ENCODE data around the gene NELL1. TPM values are rescaled to one million over a fixed set of nuclear protein-coding genes. Genes with fewer than 3 reads are reported as not detected.

NELL1 gene
- total and polyA plus RNA-seq, 10 donors: 0.20 TPM; not detected in 9

GRCh38 chr11:21072558-21072957 lies 403.2 kb downstream of the NELL1 start:
- Histone ChIP-seq H3K27me3 (replicated peaks in 1 of 7) (no peaks in the 10 kb centered on the region), H3K36me3 (no peaks in the 10 kb centered on the region), H3K9me3 (peaks cover 0 to 4% (median 0%) of the 10 kb centered on the region in 8 donors), H3K4me3 (no peak overlapping the region), H3K27ac (no peak overlapping the region), H3K4me1 (no peaks in the 10 kb centered on the region)
- intact Hi-C loops (cut with DNase I; ENCODE audit: low total_unique reads): no loop called here
- WGBS, 5 donors: 68 to 72% (median 69%) methylated on average over 3 of the region's 3 CpGs
- DNase-seq: no peak
- TF ChIP-seq POLR2A (IDR thresholded peaks at IDR 0.05): no peak
- no peak for TF ChIP-seq CTCF (IDR thresholded peaks at IDR 0.05 in 8 of 11, conservative IDR thresholded peaks at IDR 0.05 in 3 of 11)
- TF ChIP-seq POLR2AphosphoS5 (IDR thresholded peaks at IDR 0.05): no peak

GRCh38 chr11:21082853-21083252 lies 413.5 kb downstream of the NELL1 start:
- Histone ChIP-seq H3K27ac (no peak overlapping the region), H3K36me3 (no peaks in the 10 kb centered on the region), H3K4me1 (no peaks in the 10 kb centered on the region), H3K27me3 (replicated peaks in 1 of 7) (no peaks in the 10 kb centered on the region), H3K4me3 (no peak overlapping the region), H3K9me3 (no peaks in the 10 kb centered on the region)
- WGBS, 5 donors: 83 to 94% (median 89%) methylated on average over 3 of the region's 3 CpGs
- DNase-seq: no peak
- TF ChIP-seq POLR2A (IDR thresholded peaks at IDR 0.05) (no peak), CTCF (IDR thresholded peaks at IDR 0.05 in 8 of 11, conservative IDR thresholded peaks at IDR 0.05 in 3 of 11) (no peak), POLR2AphosphoS5 (IDR thresholded peaks at IDR 0.05) (no peak)
- intact Hi-C loops (cut with DNase I; ENCODE audit: low total_unique reads): loop anchor here (10.0 kb wide), 1 partner anchor 58 kb away; no protein-coding TSS in a partner anchor

- Histone ChIP-seq H3K27ac (no peak overlapping the region), H3K9me3 (peaks cover 0 to 9% (median 0%) of the 10 kb centered on the region in 8 donors), H3K4me1 (no peaks in the 10 kb centered on the region), H3K36me3 (no peaks in the 10 kb centered on the region), H3K27me3 (replicated peaks in 1 of 7) (no peaks in the 10 kb centered on the region), H3K4me3 (no peak overlapping the region)
- DNase-seq: no peak
- intact Hi-C loops (cut with DNase I; ENCODE audit: low total_unique reads): loop anchor here (10.0 kb wide), 1 partner anchor 64 kb away; no protein-coding TSS in a partner anchor
- no peak for TF ChIP-seq CTCF (IDR thresholded peaks at IDR 0.05 in 8 of 11, conservative IDR thresholded peaks at IDR 0.05 in 3 of 11)
- TF ChIP-seq POLR2AphosphoS5 (IDR thresholded peaks at IDR 0.05): no peak
- TF ChIP-seq POLR2A (IDR thresholded peaks at IDR 0.05): no peak
These were observed 419.5 kb downstream of the NELL1 start for GRCh38 chr11:21088930-21089329.

- no peak overlapping the region for H3K4me3 ChIP-seq
- H3K27me3 ChIP-seq (replicated peaks in 1 of 7): no peaks in the 10 kb centered on the region
- H3K4me1 ChIP-seq: no peaks in the 10 kb centered on the region
- no peaks in the 10 kb centered on the region for H3K36me3 ChIP-seq
- TF ChIP-seq POLR2AphosphoS5 (IDR thresholded peaks at IDR 0.05): no peak
- TF ChIP-seq POLR2A (IDR thresholded peaks at IDR 0.05): no peak
- TF ChIP-seq CTCF (IDR thresholded peaks at IDR 0.05 in 8 of 11, conservative IDR thresholded peaks at IDR 0.05 in 3 of 11): no peak
- WGBS, 5 donors: 78 to 96% (median 85%) methylated on average over 2 of the region's 2 CpGs
- peaks cover 0 to 22% (median 6%) of the 10 kb centered on the region in 8 donors for H3K9me3 ChIP-seq
- no peak overlapping the region for H3K27ac ChIP-seq
- no peak for DNase-seq
- intact Hi-C loops (cut with DNase I; ENCODE audit: low total_unique reads): no loop called here
These were observed 435.3 kb downstream of the NELL1 start for GRCh38 chr11:21104641-21105040.

Measured in spleen (tissue), 11 donors.